Measurements from ENCODE around the gene WFS1. TPM values are rescaled to one million over a fixed set of nuclear protein-coding genes. Genes with fewer than 3 reads are reported as not detected.

Gene WFS1
- 15.8 and 18.7 TPM in 2 replicates for polyA plus RNA-seq (2012; rRNA removed)
- polyA plus RNA-seq (2012; cell fraction: cytosol; rRNA removed), result 6.5 and 10.4 TPM in 2 replicates
- polyA plus RNA-seq (2012; cell fraction: nucleus; rRNA removed), result 24.9 and 27.7 TPM in 2 replicates

- Histone ChIP-seq H3K27ac (ENCODE audit: low read depth in 2 of 2, low read length in 1 of 2) (peak within 1 kb of the TSS in 1 of 2 experiments; percentile 75; a peak in 2 of 4 replicates), H3K27me3 (ENCODE audit: insufficient read depth) (no peaks in the 10 kb centered on the region), H3K4me3 (ENCODE audit: low read depth in 2 of 2, low read length in 1 of 2) (peak within 1 kb of the TSS; percentile 82 to 97), H3K9me2 (no peaks in the 10 kb centered on the region), H3K4me2 (peak within 1 kb of the TSS; percentile 95), H3K79me2 (ENCODE audit: insufficient read depth) (peaks cover 13% of the 10 kb centered on the region; the same call in 1 of the 2 replicates), H3K4me1 (ENCODE audit: control insufficient read depth in 1 of 2, insufficient read depth in 2 of 2, low read depth in 1 of 2, low read length in 1 of 2) (peaks cover 7 to 45% of the 10 kb centered on the region in 2 experiments; a peak in 3 of 4 replicates), H4K20me1 (ENCODE audit: insufficient read depth) (peaks cover 13% of the 10 kb centered on the region), H3K36me3 (replicated peaks in 1 of 2; ENCODE audit: control insufficient read depth in 1 of 2, insufficient read depth in 2 of 2, low read length in 1 of 2) (no peaks in the 10 kb centered on the region), H2AFZ (ENCODE audit: low read depth) (peak within 1 kb of the TSS; percentile 97), H3F3A (replicated peaks; ENCODE audit: insufficient read depth) (no peaks in the 10 kb centered on the region), H3K9ac (peak within 1 kb of the TSS; percentile 81), H3K9me3 (no peaks in the 10 kb centered on the region)
- ChIA-PET POLR2A (interaction anchor here (0.5 to 0.9 kb wide), 4 partner anchors 10 to 370 kb away, joined by 3 to 5 read pairs (median 3); no protein-coding TSS in a partner anchor), CTCF (interaction anchor here (0.9 to 37.6 kb wide), 8 partner anchors 8 to 447 kb away, joined by 3 to 1048 read pairs (median 6); no protein-coding TSS in a partner anchor)
- WGBS (ENCODE audit: low lambda C conversion rate), result 0% methylated on average over 6 of the region's 104 CpGs
- DNase-seq, result peak; percentile 100
- TF ChIP-seq GABPA (IDR thresholded peaks at IDR 0.05; ENCODE audit: low read depth), result peak; percentile 46
- no peak for TF ChIP-seq MEF2A (IDR thresholded peaks at IDR 0.05; ENCODE audit: borderline replicate concordance, low read depth)
- peak; percentile 73; the same call in 1 of the 2 replicates for TF ChIP-seq TAF1 (IDR thresholded peaks at IDR 0.05; ENCODE audit: borderline replicate concordance, low read depth, low read length)
- TF ChIP-seq POLR2AphosphoS5 (IDR thresholded peaks at IDR 0.05; ENCODE audit: low read depth, low read length), result peak; percentile 56
- no peak for TF ChIP-seq MAX (IDR thresholded peaks at IDR 0.05; ENCODE audit: low read depth)
- no peak for TF ChIP-seq NFIC (IDR thresholded peaks at IDR 0.05; ENCODE audit: borderline replicate concordance)
- TF ChIP-seq, protein P1, sequence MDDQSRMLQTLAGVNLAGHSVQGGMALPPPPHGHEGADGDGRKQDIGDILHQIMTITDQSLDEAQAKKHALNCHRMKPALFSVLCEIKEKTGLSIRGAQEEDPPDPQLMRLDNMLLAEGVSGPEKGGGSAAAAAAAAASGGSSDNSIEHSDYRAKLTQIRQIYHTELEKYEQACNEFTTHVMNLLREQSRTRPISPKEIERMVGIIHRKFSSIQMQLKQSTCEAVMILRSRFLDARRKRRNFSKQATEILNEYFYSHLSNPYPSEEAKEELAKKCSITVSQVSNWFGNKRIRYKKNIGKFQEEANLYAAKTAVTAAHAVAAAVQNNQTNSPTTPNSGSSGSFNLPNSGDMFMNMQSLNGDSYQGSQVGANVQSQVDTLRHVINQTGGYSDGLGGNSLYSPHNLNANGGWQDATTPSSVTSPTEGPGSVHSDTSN (IDR thresholded peaks at IDR 0.05), result peak; percentile 99
- TF ChIP-seq CHD2 (IDR thresholded peaks at IDR 0.05; ENCODE audit: low read length, partially characterized antibody), result peak; percentile 31
- no peak for TF ChIP-seq TEAD4 (IDR thresholded peaks at IDR 0.05; ENCODE audit: borderline replicate concordance, insufficient read depth)
- no peak for TF ChIP-seq EP300 (IDR thresholded peaks at IDR 0.05; ENCODE audit: borderline replicate concordance in 1 of 2, low read depth in 1 of 2, low read length in 1 of 2)
- TF ChIP-seq TCF12 (IDR thresholded peaks at IDR 0.05), result no peak
- TF ChIP-seq ELF1 (IDR thresholded peaks at IDR 0.05), result no peak
- no peak for TF ChIP-seq EZH2phosphoT487 (IDR thresholded peaks at IDR 0.05; ENCODE audit: borderline replicate concordance, low read depth)
- TF ChIP-seq, protein P2, sequence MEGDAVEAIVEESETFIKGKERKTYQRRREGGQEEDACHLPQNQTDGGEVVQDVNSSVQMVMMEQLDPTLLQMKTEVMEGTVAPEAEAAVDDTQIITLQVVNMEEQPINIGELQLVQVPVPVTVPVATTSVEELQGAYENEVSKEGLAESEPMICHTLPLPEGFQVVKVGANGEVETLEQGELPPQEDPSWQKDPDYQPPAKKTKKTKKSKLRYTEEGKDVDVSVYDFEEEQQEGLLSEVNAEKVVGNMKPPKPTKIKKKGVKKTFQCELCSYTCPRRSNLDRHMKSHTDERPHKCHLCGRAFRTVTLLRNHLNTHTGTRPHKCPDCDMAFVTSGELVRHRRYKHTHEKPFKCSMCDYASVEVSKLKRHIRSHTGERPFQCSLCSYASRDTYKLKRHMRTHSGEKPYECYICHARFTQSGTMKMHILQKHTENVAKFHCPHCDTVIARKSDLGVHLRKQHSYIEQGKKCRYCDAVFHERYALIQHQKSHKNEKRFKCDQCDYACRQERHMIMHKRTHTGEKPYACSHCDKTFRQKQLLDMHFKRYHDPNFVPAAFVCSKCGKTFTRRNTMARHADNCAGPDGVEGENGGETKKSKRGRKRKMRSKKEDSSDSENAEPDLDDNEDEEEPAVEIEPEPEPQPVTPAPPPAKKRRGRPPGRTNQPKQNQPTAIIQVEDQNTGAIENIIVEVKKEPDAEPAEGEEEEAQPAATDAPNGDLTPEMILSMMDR (IDR thresholded peaks at IDR 0.05), result no peak
- TF ChIP-seq, protein P3, sequence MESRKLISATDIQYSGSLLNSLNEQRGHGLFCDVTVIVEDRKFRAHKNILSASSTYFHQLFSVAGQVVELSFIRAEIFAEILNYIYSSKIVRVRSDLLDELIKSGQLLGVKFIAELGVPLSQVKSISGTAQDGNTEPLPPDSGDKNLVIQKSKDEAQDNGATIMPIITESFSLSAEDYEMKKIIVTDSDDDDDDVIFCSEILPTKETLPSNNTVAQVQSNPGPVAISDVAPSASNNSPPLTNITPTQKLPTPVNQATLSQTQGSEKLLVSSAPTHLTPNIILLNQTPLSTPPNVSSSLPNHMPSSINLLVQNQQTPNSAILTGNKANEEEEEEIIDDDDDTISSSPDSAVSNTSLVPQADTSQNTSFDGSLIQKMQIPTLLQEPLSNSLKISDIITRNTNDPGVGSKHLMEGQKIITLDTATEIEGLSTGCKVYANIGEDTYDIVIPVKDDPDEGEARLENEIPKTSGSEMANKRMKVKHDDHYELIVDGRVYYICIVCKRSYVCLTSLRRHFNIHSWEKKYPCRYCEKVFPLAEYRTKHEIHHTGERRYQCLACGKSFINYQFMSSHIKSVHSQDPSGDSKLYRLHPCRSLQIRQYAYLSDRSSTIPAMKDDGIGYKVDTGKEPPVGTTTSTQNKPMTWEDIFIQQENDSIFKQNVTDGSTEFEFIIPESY (IDR thresholded peaks at IDR 0.05; ENCODE audit: borderline replicate concordance, low read depth), result no peak
- no peak for TF ChIP-seq JUND (IDR thresholded peaks at IDR 0.05)
- TF ChIP-seq MXI1 (IDR thresholded peaks at IDR 0.05; ENCODE audit: low read depth, low read length), result peak; percentile 30; the same call in 1 of the 2 replicates
- TF ChIP-seq, protein P4, sequence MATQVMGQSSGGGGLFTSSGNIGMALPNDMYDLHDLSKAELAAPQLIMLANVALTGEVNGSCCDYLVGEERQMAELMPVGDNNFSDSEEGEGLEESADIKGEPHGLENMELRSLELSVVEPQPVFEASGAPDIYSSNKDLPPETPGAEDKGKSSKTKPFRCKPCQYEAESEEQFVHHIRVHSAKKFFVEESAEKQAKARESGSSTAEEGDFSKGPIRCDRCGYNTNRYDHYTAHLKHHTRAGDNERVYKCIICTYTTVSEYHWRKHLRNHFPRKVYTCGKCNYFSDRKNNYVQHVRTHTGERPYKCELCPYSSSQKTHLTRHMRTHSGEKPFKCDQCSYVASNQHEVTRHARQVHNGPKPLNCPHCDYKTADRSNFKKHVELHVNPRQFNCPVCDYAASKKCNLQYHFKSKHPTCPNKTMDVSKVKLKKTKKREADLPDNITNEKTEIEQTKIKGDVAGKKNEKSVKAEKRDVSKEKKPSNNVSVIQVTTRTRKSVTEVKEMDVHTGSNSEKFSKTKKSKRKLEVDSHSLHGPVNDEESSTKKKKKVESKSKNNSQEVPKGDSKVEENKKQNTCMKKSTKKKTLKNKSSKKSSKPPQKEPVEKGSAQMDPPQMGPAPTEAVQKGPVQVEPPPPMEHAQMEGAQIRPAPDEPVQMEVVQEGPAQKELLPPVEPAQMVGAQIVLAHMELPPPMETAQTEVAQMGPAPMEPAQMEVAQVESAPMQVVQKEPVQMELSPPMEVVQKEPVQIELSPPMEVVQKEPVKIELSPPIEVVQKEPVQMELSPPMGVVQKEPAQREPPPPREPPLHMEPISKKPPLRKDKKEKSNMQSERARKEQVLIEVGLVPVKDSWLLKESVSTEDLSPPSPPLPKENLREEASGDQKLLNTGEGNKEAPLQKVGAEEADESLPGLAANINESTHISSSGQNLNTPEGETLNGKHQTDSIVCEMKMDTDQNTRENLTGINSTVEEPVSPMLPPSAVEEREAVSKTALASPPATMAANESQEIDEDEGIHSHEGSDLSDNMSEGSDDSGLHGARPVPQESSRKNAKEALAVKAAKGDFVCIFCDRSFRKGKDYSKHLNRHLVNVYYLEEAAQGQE (IDR thresholded peaks at IDR 0.05; ENCODE audit: low read depth, low read length), result no peak
- TF ChIP-seq FOXM1 (IDR thresholded peaks at IDR 0.05; ENCODE audit: low read depth), result no peak
- TF ChIP-seq GATA2 (CRISPR knock-in tag; IDR thresholded peaks at IDR 0.05), result no peak
- TF ChIP-seq YY1 (IDR thresholded peaks at IDR 0.05; ENCODE audit: low read depth), result no peak
- 0 out of 2 replicates have a peak, but pooled peaks have one; percentile 8 for TF ChIP-seq NRF1 (IDR thresholded peaks at IDR 0.05; ENCODE audit: low read depth, low read length)
- no peak for TF ChIP-seq SMC3 (IDR thresholded peaks at IDR 0.05; ENCODE audit: low read depth, low read length)
- no peak for TF ChIP-seq SIN3A (IDR thresholded peaks at IDR 0.05; ENCODE audit: borderline replicate concordance, low read depth, low read length)
Observed at GRCh38 chr4:6269616-6270511, at the start of gene WFS1. Gene WFS1, plus strand, starts transcription at chr4:6269850. Its CDS starts 7,606 bp downstream, at chr4:6277456.
